Measurements from ENCODE around the gene MAPKAP1. TPM values are rescaled to one million over a fixed set of nuclear protein-coding genes. Genes with fewer than 3 reads are reported as not detected.

MAPKAP1 gene
- total and polyA plus RNA-seq, 2 experiments from 2014 or later = 66.7 to 85.6 TPM

- no peak for DNase-seq (ENCODE audit: low read depth in 1 of 2, low spot score in 1 of 2)
- no peaks in the 10 kb centered on the region for H3K27me3 ChIP-seq
- no peak overlapping the region for H3K4me3 ChIP-seq
- H3K9me3 ChIP-seq (ENCODE audit: low read depth) = no peaks in the 10 kb centered on the region
- H3K36me3 ChIP-seq = no peaks in the 10 kb centered on the region
- peak overlapping the region; percentile 96 for H3K27ac ChIP-seq
- TF ChIP-seq, protein P1, sequence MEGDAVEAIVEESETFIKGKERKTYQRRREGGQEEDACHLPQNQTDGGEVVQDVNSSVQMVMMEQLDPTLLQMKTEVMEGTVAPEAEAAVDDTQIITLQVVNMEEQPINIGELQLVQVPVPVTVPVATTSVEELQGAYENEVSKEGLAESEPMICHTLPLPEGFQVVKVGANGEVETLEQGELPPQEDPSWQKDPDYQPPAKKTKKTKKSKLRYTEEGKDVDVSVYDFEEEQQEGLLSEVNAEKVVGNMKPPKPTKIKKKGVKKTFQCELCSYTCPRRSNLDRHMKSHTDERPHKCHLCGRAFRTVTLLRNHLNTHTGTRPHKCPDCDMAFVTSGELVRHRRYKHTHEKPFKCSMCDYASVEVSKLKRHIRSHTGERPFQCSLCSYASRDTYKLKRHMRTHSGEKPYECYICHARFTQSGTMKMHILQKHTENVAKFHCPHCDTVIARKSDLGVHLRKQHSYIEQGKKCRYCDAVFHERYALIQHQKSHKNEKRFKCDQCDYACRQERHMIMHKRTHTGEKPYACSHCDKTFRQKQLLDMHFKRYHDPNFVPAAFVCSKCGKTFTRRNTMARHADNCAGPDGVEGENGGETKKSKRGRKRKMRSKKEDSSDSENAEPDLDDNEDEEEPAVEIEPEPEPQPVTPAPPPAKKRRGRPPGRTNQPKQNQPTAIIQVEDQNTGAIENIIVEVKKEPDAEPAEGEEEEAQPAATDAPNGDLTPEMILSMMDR (IDR thresholded peaks at IDR 0.05; ENCODE audit: low read depth, low read length) = no peak
- peaks cover 30% of the 10 kb centered on the region for H3K4me1 ChIP-seq (ENCODE audit: low read depth)
These were observed 262.0 kb downstream of the MAPKAP1 start for GRCh38 chr9:125444956-125445506.

DNA sequence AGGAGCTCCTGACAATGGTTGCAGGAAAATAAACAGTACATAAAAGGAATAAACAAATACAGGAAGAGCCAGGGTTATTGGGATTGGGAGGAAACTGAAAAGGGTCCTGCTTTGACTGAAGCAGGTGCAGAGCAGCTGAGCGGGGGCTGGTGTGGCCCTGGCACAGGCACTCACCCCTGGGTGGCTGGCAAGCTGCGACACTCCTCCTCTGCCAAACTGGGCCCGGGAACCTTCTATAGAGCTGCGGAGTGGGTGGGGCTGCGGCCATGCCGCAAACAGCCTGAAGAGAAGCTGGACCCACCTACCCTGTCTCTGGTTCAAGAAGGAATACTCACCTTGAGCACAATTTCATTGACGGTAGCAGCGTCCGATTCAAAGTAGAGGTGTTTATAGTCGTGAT, 262.8 kb downstream of the MAPKAP1 start:
- DNase-seq (ENCODE audit: low read depth in 1 of 2, low spot score in 1 of 2) = no peak
- Histone ChIP-seq H3K4me3 (no peak overlapping the region), H3K9me3 (ENCODE audit: low read depth) (no peaks in the 10 kb centered on the region), H3K36me3 (no peaks in the 10 kb centered on the region), H3K4me1 (ENCODE audit: low read depth) (peaks cover 30% of the 10 kb centered on the region), H3K27me3 (no peaks in the 10 kb centered on the region), H3K27ac (no peak overlapping the region)
- TF ChIP-seq, protein P1 (IDR thresholded peaks at IDR 0.05; ENCODE audit: low read depth, low read length) = no peak

DNA sequence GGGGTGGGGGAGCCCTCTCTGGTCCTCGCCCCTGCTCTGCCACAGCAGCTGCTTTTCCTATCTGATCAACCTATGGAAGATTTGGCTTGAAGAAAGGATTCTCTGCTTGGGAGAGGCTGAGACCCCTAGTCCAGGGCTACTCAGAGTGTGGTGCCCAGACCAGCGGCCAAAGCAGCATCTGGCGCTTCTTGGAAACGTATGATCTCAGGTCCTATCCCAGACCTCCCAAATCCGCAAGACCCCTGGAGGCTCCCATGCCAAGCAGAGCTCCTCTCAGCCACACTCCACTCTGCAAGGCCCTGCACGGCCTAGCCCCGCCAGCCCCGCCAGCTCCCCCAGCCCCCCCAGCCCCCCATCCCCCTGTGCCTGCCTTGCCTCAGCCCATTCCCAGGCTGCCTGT, 263.6 kb downstream of the MAPKAP1 start:
- H3K36me3 ChIP-seq = no peaks in the 10 kb centered on the region
- H3K27me3 ChIP-seq = no peaks in the 10 kb centered on the region
- H3K4me3 ChIP-seq = no peak overlapping the region
- peaks cover 30% of the 10 kb centered on the region for H3K4me1 ChIP-seq (ENCODE audit: low read depth)
- TF ChIP-seq, protein P1 (IDR thresholded peaks at IDR 0.05; ENCODE audit: low read depth, low read length) = no peak
- H3K9me3 ChIP-seq (ENCODE audit: low read depth) = no peaks in the 10 kb centered on the region
- DNase-seq (ENCODE audit: low read depth in 1 of 2, low spot score in 1 of 2) = no peak
- no peak overlapping the region for H3K27ac ChIP-seq

DNA sequence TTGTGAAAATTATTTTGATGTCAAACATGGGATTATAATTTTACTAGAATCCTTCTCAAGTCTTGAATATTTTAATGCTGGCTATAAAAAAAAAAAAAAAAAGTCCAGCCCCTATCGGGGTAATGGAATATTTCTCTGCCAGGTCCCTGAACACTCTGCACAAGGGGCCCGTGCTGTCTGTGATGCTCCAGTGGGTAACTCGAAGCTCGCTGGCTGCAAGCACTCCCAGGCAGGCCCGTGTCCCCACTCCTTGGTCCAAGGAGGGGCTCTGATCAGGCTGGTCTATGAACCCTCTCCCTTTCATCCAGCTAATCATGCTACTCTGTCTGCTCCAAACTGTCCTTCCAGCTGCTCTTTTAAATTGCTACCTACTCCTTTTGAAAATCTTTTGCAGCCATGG, 264.6 kb downstream of the MAPKAP1 start:
- TF ChIP-seq, protein P1 (IDR thresholded peaks at IDR 0.05; ENCODE audit: low read depth, low read length) = no peak

GRCh38 chr9:125440411-125440810, 266.6 kb downstream of the MAPKAP1 start:
- Histone ChIP-seq H3K27ac (peak overlapping the region; percentile 35), H3K36me3 (no peaks in the 10 kb centered on the region), H3K4me1 (ENCODE audit: low read depth) (peaks cover 30% of the 10 kb centered on the region), H3K4me3 (no peak overlapping the region), H3K27me3 (no peaks in the 10 kb centered on the region), H3K9me3 (ENCODE audit: low read depth) (no peaks in the 10 kb centered on the region)
- TF ChIP-seq, protein P1 (IDR thresholded peaks at IDR 0.05; ENCODE audit: low read depth, low read length) = no peak
- no peak for DNase-seq (ENCODE audit: low read depth in 1 of 2, low spot score in 1 of 2)

More for the DNA sequence above, 264.6 kb downstream of the MAPKAP1 start:
- Histone ChIP-seq H3K4me1 (ENCODE audit: low read depth) (peaks cover 36% of the 10 kb centered on the region), H3K27me3 (no peaks in the 10 kb centered on the region), H3K36me3 (no peaks in the 10 kb centered on the region), H3K4me3 (no peak overlapping the region), H3K27ac (no peak overlapping the region), H3K9me3 (ENCODE audit: low read depth) (no peaks in the 10 kb centered on the region)
- no peak for DNase-seq (ENCODE audit: low read depth in 1 of 2, low spot score in 1 of 2)

Measured in cardiac muscle cell (in vitro differentiated cells and primary cell).